H1 (cell line): ENCODE data around the gene MSMP. TPM values are rescaled to one million over a fixed set of nuclear protein-coding genes. Genes with fewer than 3 reads are reported as not detected.

Experiments used
- CTCF ChIA-PET: fragments of 300-600 bp; sonication (Branson Sonifier 250); formaldehyde crosslinking; loops from one replicate; lab custom pipeline; 2021; ENCODE audit not compliant: partially characterized antibody; lab: Charles Lee
- POLR2A ChIA-PET: fragments of 300-600 bp; sonication (Branson Sonifier 250); formaldehyde crosslinking; loops from one replicate; lab custom pipeline; 2021; ENCODE audit warnings: inconsistent platforms; ENCODE audit not compliant: partially characterized antibody; lab: Charles Lee
- DNase-seq, 2 experiments: peaks; one replicate each; pipeline versions ENCODE4 v3.0.0 to v3.0.0-alpha.2; 2010 to 2022; ENCODE audit warnings: low spot score in 2 of 2, low read depth in 1 of 2, mixed read lengths in 1 of 2
- FAIRE-seq: peaks from 2 replicates; lab custom pipeline; 2011; peaks lifted over from hg19 to GRCh38; lab: Jason Lieb, UNC
- H2AFZ ChIP-seq: 2 replicates; pipeline ENCODE4 v1.8.1; 2012; ENCODE audit warnings: low read length, inconsistent platforms
- H2AK5ac ChIP-seq: 2 replicates; pipeline ENCODE4 v1.6.1; 2013; ENCODE audit warnings: low read depth, low read length
- H2BK120ac ChIP-seq: replicated peaks from 2 replicates; pipeline ENCODE3; 2013; ENCODE audit warnings: low read depth, low read length, inconsistent platforms
- H2BK12ac ChIP-seq: 2 replicates; pipeline ENCODE4 v1.6.1; 2013; ENCODE audit warnings: low read depth, low read length
- H2BK15ac ChIP-seq: 2 replicates; pipeline ENCODE4 v1.6.1; 2013; ENCODE audit warnings: low read length
- H2BK20ac ChIP-seq: 2 replicates; pipeline ENCODE4 v1.6.1; 2013; ENCODE audit warnings: low read length
- H2BK5ac ChIP-seq: 2 replicates; pipeline ENCODE4 v1.6.1; 2013; ENCODE audit warnings: low read depth, low read length
- H3K14ac ChIP-seq: 2 replicates; pipeline ENCODE4 v1.6.1; 2013; ENCODE audit warnings: inconsistent platforms; ENCODE audit not compliant: insufficient read length
- H3K18ac ChIP-seq: 2 replicates; pipeline ENCODE4 v1.6.1; 2013; ENCODE audit warnings: low read length; ENCODE audit errors: extremely low read depth
- H3K23ac ChIP-seq: 2 replicates; pipeline ENCODE4 v1.6.1; 2013; ENCODE audit warnings: inconsistent platforms; ENCODE audit not compliant: insufficient read length
- H3K23me2 ChIP-seq: 2 replicates; pipeline ENCODE4 v1.6.1; 2013; ENCODE audit warnings: low read depth, low read length
- H3K27ac ChIP-seq: 2 replicates; pipeline ENCODE4 v1.6.1; 2011; ENCODE audit warnings: low read depth, low read length, inconsistent platforms
- H3K27me3 ChIP-seq, 4 experiments: replicated peaks in 1 of 4; 1 replicate in 1 of 4; 2 replicates in 3 of 4; pipeline versions ENCODE4 v1.6.1 to v1.8.1; 2011 to 2013; ENCODE audit warnings: low read length in 3 of 4, mild to moderate bottlenecking in 3 of 4, inconsistent platforms in 2 of 4, mixed read lengths in 2 of 4, moderate library complexity in 1 of 4; ENCODE audit not compliant: control insufficient read depth in 3 of 4, insufficient read depth in 3 of 4; ENCODE audit errors: extremely low read depth in 1 of 4
- H3K36me3 ChIP-seq, 4 experiments: 2 replicates each; pipeline versions ENCODE4 v1.6.1 to v1.8.1; 2011 to 2013; ENCODE audit warnings: mild to moderate bottlenecking in 4 of 4, low read length in 3 of 4, moderate library complexity in 2 of 4, control low read depth in 1 of 4, inconsistent platforms in 1 of 4; ENCODE audit not compliant: insufficient read depth in 4 of 4, control insufficient read depth in 2 of 4
- H3K4ac ChIP-seq: replicated peaks from 2 replicates; pipeline ENCODE3; 2013; ENCODE audit warnings: low read length, low read depth, mixed read lengths, inconsistent platforms; ENCODE audit not compliant: insufficient read length
- H3K4me1 ChIP-seq, 4 experiments: replicated peaks in 1 of 4; 1 replicate in 1 of 4; 2 replicates in 3 of 4; pipeline versions ENCODE4 v1.6.1 to v1.8.1; 2011 to 2013; ENCODE audit warnings: low read length in 3 of 4, inconsistent platforms in 2 of 4, mixed read lengths in 1 of 4; ENCODE audit not compliant: insufficient read depth in 4 of 4, control insufficient read depth in 3 of 4
- H3K4me2 ChIP-seq, 2 experiments: 2 replicates each; pipeline versions ENCODE4 v1.6.1 to v1.8.1; 2011 to 2013; ENCODE audit warnings: low read depth in 2 of 2, low read length in 2 of 2, control low read depth in 1 of 2, inconsistent platforms in 1 of 2, mild to moderate bottlenecking in 1 of 2; ENCODE audit not compliant: insufficient read depth in 1 of 2
- H3K4me3 ChIP-seq, 4 experiments: fragments of 200-600, 300-600 bp in 1 of 4; sonication (generic), shearing (Covaris generic), sonication (Bioruptor Twin) in 1 of 4; 2 replicates each; pipeline versions ENCODE4 v1.5.1 to v1.8.1; 2011 to 2016; ENCODE audit warnings: low read length in 4 of 4, low read depth in 3 of 4, control low read depth in 2 of 4, inconsistent platforms in 2 of 4, mild to moderate bottlenecking in 2 of 4, mixed read lengths in 1 of 4, moderate library complexity in 1 of 4; ENCODE audit not compliant: insufficient read depth in 2 of 4; ENCODE audit errors: extremely low read depth in 1 of 4
- H3K56ac ChIP-seq: replicated peaks from 2 replicates; pipeline ENCODE3; 2013; ENCODE audit warnings: low read depth, mild to moderate bottlenecking, mixed read lengths, low read length, inconsistent platforms; ENCODE audit not compliant: insufficient read length
- H3K79me1 ChIP-seq: 2 replicates; pipeline ENCODE4 v1.6.1; 2013; ENCODE audit warnings: low read depth, low read length, control low read depth
- H3K79me2 ChIP-seq, 2 experiments: 2 replicates each; pipeline versions ENCODE4 v1.6.1 to v1.8.1; 2012 to 2013; ENCODE audit warnings: low read length in 2 of 2, mild to moderate bottlenecking in 2 of 2, inconsistent platforms in 1 of 2; ENCODE audit not compliant: insufficient read depth in 2 of 2, control insufficient read depth in 1 of 2
- H3K9ac ChIP-seq, 4 experiments: replicated peaks in 1 of 4; 1 replicate in 1 of 4; 2 replicates in 3 of 4; pipeline versions ENCODE4 v1.6.1 to v1.8.1; 2011 to 2013; ENCODE audit warnings: low read depth in 3 of 4, low read length in 3 of 4, control low read depth in 2 of 4, mild to moderate bottlenecking in 2 of 4, moderate library complexity in 2 of 4, inconsistent platforms in 1 of 4; ENCODE audit errors: extremely low read depth in 1 of 4
- H3K9me3 ChIP-seq, 2 experiments: 2 replicates each; pipeline versions ENCODE4 v1.6.1 to v1.8.1; 2012 to 2013; ENCODE audit warnings: mild to moderate bottlenecking in 2 of 2, moderate library complexity in 2 of 2, control low read depth in 1 of 2, inconsistent platforms in 1 of 2, low read depth in 1 of 2, low read length in 1 of 2, mixed read lengths in 1 of 2; ENCODE audit not compliant: insufficient read depth in 2 of 2
- H4K20me1 ChIP-seq, 2 experiments: replicated peaks in 1 of 2; 2 replicates each; pipeline versions ENCODE3 to v1.8.1; 2011 to 2013; ENCODE audit warnings: inconsistent platforms in 2 of 2, low read length in 2 of 2, mild to moderate bottlenecking in 1 of 2; ENCODE audit not compliant: insufficient read depth in 2 of 2, control insufficient read depth in 1 of 2
- H4K5ac ChIP-seq: 2 replicates; pipeline ENCODE4 v1.6.1; 2013; ENCODE audit warnings: low read length, low read depth, mixed read lengths, inconsistent platforms; ENCODE audit not compliant: insufficient read length
- H4K8ac ChIP-seq: 2 replicates; pipeline ENCODE4 v1.8.0; 2013; ENCODE audit warnings: mild to moderate bottlenecking, moderate library complexity, low read length, inconsistent platforms; ENCODE audit not compliant: insufficient read depth; ENCODE audit errors: extremely low read depth
- H4K91ac ChIP-seq: replicated peaks from 2 replicates; pipeline ENCODE3; 2013; ENCODE audit warnings: low read length, mixed read lengths, inconsistent platforms; ENCODE audit not compliant: insufficient read length
- BACH1 ChIP-seq: IDR thresholded peaks from 2 replicates; pipeline ENCODE4 v1.6.1; 2012; ENCODE audit warnings: low read length, improper control_type of control experiment
- BCL11A ChIP-seq, 2 experiments: IDR thresholded peaks; one replicate each; pipeline ENCODE4 v1.6.1; 2011; ENCODE audit warnings: low read depth in 2 of 2, low read length in 2 of 2, mild to moderate bottlenecking in 2 of 2
- CBX8 ChIP-seq: fragments of 300-800, 300-1000 bp; sonication (generic); IDR thresholded peaks from 2 replicates; pipeline ENCODE4 v1.7.1; 2016; ENCODE audit warnings: low read depth, low read length, borderline replicate concordance
- CHD1 ChIP-seq: IDR thresholded peaks from 2 replicates; pipeline ENCODE4 v1.6.1; 2012; ENCODE audit warnings: low read depth, low read length, improper control_type of control experiment
- CHD2 ChIP-seq: IDR thresholded peaks from 2 replicates; pipeline ENCODE4 v1.6.1; 2012; ENCODE audit warnings: low read length, improper control_type of control experiment
- JUND ChIP-seq: IDR thresholded peaks from 2 replicates; pipeline ENCODE4 v1.6.1; 2011; ENCODE audit warnings: mild to moderate bottlenecking, improper control_type of control experiment, low read length
- MAFK ChIP-seq: IDR thresholded peaks from 2 replicates; pipeline ENCODE4 v1.6.1; 2012; ENCODE audit warnings: low read depth, mild to moderate bottlenecking, improper control_type of control experiment, low read length
- NRF1 ChIP-seq: IDR thresholded peaks from 2 replicates; pipeline ENCODE4 v1.6.1; 2011; ENCODE audit warnings: mild to moderate bottlenecking, low read depth, low read length, improper control_type of control experiment
- WGBS, 2 experiments: shearing (Covaris generic) in 1 of 2; methylation state at CpG; one replicate each; pipeline versions ENCODE4 v1.1.6 to v1.1.7; 2013 to 2015; ENCODE audit warnings: low lambda C conversion rate in 2 of 2, mixed read lengths in 2 of 2, inconsistent platforms in 1 of 2, low coverage in 1 of 2, missing lambda C conversion rate in 1 of 2; ENCODE audit not compliant: insufficient replicate concordance in 2 of 2, insufficient coverage in 1 of 2, insufficient read length in 1 of 2; ENCODE audit errors: extremely low coverage in 1 of 2, missing lambda C conversion rate in 1 of 2; 5-methylcytosine and 5-hydroxymethylcytosine counted together
- polyA plus RNA-seq, 7 experiments: library from polyadenylated mRNA; depleted of rRNA in 3 of 7; stranded (reverse) in 5 of 7; unstranded in 2 of 7; fragments of >200 nt in 5 of 7; fragments of 200-250 nt in 2 of 7; gene quantifications; 1 replicate in 5 of 7; 2 replicates in 1 of 7; 4 replicates in 1 of 7; pipeline versions ENCODE4 v1.2.1 to v1.2.3, GENCODE V29; 2011 to 2013; ENCODE audit warnings: missing spikeins in 2 of 7, mixed read lengths in 2 of 7
- total RNA-seq: library from RNA; stranded (reverse); fragmentation: NEBNext Ultra II Directional; extraction: Animal tissue kit (Norgen Biotek cat#: 25700); gene quantifications from 2 replicates; pipeline ENCODE4 v1.2.1, GENCODE V29; 2021

Gene MSMP
- total and polyA plus RNA-seq, 2 of the 8 experiments (the other 6 are each of a cell fraction or from before 2014, with no cell fraction given) = 0.53 TPM; not detected in 1

GRCh38 chr9:35789541-35789940, 35.5 kb upstream of the MSMP start:
- H3K4me3 ChIP-seq = no peak overlapping the region
- no peak overlapping the region; a peak in 2 of 7 replicates for H3K9ac ChIP-seq
- no peaks in the 10 kb centered on the region for H3K79me2 ChIP-seq
- 83% methylated on average over 2 of the region's 2 CpGs; no CpG with 5 or more reads in 1 of the 2 experiments for WGBS, 2 experiments
- H2AFZ ChIP-seq = no peak overlapping the region
- H4K8ac ChIP-seq = no peak overlapping the region
- ChIA-PET POLR2A (interaction anchor here (1.0 to 3.9 kb wide), 6 partner anchors 10 to 57 kb away, joined by 3 to 38 read pairs (median 3); partner anchors contain the start of genes CREB3, HINT2 and SPAG8), CTCF (interaction anchor here (0.6 to 4.0 kb wide), 49 partner anchors 9 to 174 kb away, joined by 3 to 67 read pairs (median 5); partner anchors contain the start of genes FAM221B, HINT2, MSMP and SPAG8)
- H4K20me1 ChIP-seq = no peaks in the 10 kb centered on the region
- TF ChIP-seq BCL11A (IDR thresholded peaks at IDR 0.05; ENCODE audit: low read depth in 2 of 2, low read length in 2 of 2) (no peak), NRF1 (no peak), CHD2 (no peak), MAFK (peak; percentile 86), BACH1 (0 out of 2 replicates have a peak, but pooled peaks have one; percentile 16), CHD1 (no peak), JUND (no peak), CBX8 (no peak)
- no peak overlapping the region for H2BK15ac ChIP-seq
- H3K27ac ChIP-seq = no peak overlapping the region
- H3K4me2 ChIP-seq = no peak overlapping the region; a peak in 1 of 4 replicates
- H3K79me1 ChIP-seq = no peaks in the 10 kb centered on the region
- no peak overlapping the region for H3K56ac ChIP-seq
- no peak overlapping the region for H3K14ac ChIP-seq
- H2BK12ac ChIP-seq = no peak overlapping the region
- no peaks in the 10 kb centered on the region for H3K36me3 ChIP-seq
- H3K27me3 ChIP-seq = peaks cover 0 to 10% (median 0%) of the 10 kb centered on the region in 4 experiments; a peak in 4 of 7 replicates
- no peak overlapping the region for H2BK5ac ChIP-seq
- H3K9me3 ChIP-seq = no peaks in the 10 kb centered on the region
- H2BK120ac ChIP-seq = no peak overlapping the region
- no peak overlapping the region for H2AK5ac ChIP-seq
- H4K91ac ChIP-seq = no peak overlapping the region
- no peak overlapping the region for H4K5ac ChIP-seq
- no peak overlapping the region for H2BK20ac ChIP-seq
- H3K23ac ChIP-seq = no peak overlapping the region
- H3K4ac ChIP-seq = no peak overlapping the region
- no peak for FAIRE-seq
- peaks cover 5% of the 10 kb centered on the region; the same call in 1 of the 2 replicates for H3K23me2 ChIP-seq
- H3K18ac ChIP-seq = no peak overlapping the region
- DNase-seq = no peak
- peaks cover 5 to 13% (median 7%) of the 10 kb centered on the region in 4 experiments; a peak in 6 of 7 replicates for H3K4me1 ChIP-seq
